Measurements from ENCODE around the gene RGMA. TPM values are rescaled to one million over a fixed set of nuclear protein-coding genes. Genes with fewer than 3 reads are reported as not detected.

Gene RGMA
- total RNA-seq, 1 experiment from 2014 or later = 41.4 TPM

GRCh38 chr15:93072411-93073394 lies 16.3 kb downstream of the RGMA start:
- Histone ChIP-seq H3K4me2 (ENCODE audit: insufficient read depth, insufficient read length, low read length) (peak overlapping the region; percentile 52), H3K23me2 (ENCODE audit: insufficient read length, low read depth, low read length, poor library complexity, severe bottlenecking) (peaks cover 19% of the 10 kb centered on the region), H4K91ac (ENCODE audit: insufficient read length, low read depth, low read length) (no peak overlapping the region), H2BK12ac (ENCODE audit: insufficient read length, low read depth, low read length) (no peak overlapping the region), H4K5ac (ENCODE audit: insufficient read length, low read depth, low read length) (no peak overlapping the region), H3K4ac (ENCODE audit: low read depth, low read length) (no peak overlapping the region), H2AK5ac (ENCODE audit: insufficient read length, low read length) (no peak overlapping the region), H3K27me3 (ENCODE audit: insufficient read depth, low read length) (no peaks in the 10 kb centered on the region; the same call in 1 of the 2 replicates), H3K27ac (ENCODE audit: insufficient read length, low read depth, low read length) (no peak overlapping the region), H3K56ac (ENCODE audit: insufficient read length, low read depth, low read length) (no peak overlapping the region), H3K18ac (ENCODE audit: insufficient read length, low read depth, low read length) (no peak overlapping the region), H4K20me1 (ENCODE audit: control insufficient read depth, insufficient read depth, insufficient read length) (no peaks in the 10 kb centered on the region), H3K79me2 (ENCODE audit: insufficient read depth, low read length) (peaks cover 22% of the 10 kb centered on the region; the same call in 1 of the 2 replicates), H3K9ac (ENCODE audit: extremely low read depth, insufficient read length, low read length) (peak overlapping the region; percentile 84), H3K23ac (ENCODE audit: insufficient read length, low read depth, low read length) (no peak overlapping the region), H2AFZ (ENCODE audit: low read length) (no peak overlapping the region), H2BK20ac (ENCODE audit: low read depth, low read length, poor library complexity, severe bottlenecking) (no peak overlapping the region), H3T11ph (ENCODE audit: low read length) (no peak overlapping the region), H3K4me1 (ENCODE audit: insufficient read depth, low read length) (peaks cover 8% of the 10 kb centered on the region; the same call in 1 of the 2 replicates), H3K9me3 (ENCODE audit: control insufficient read depth, low read depth, low read length) (no peaks in the 10 kb centered on the region), H3K79me1 (ENCODE audit: insufficient read depth, low read depth, low read length, poor library complexity, severe bottlenecking) (peaks cover 5% of the 10 kb centered on the region), H4K8ac (replicated peaks; ENCODE audit: insufficient read length, low read depth, low read length) (no peak overlapping the region), H2BK5ac (ENCODE audit: insufficient read length, low read length) (no peak overlapping the region), H2BK15ac (ENCODE audit: low read depth, low read length) (no peak overlapping the region), H3K14ac (ENCODE audit: insufficient read depth, low read length) (peak overlapping the region; percentile 69; the same call in 1 of the 2 replicates), H2BK120ac (ENCODE audit: low read depth, low read length, poor library complexity, severe bottlenecking) (no peak overlapping the region)
- Mint-ChIP-seq H3K9me3 (no peaks in the 10 kb centered on the region; a peak in 1 of 5 replicates), H3K4me3 (peak overlapping the region; percentile 87 to 98), H3K36me3 (ENCODE audit: insufficient read depth in 1 of 3, low read depth in 3 of 3) (peaks cover 12 to 40% (median 21%) of the 10 kb centered on the region in 3 experiments), H3K27me3 (ENCODE audit: low read depth) (peaks cover 32% of the 10 kb centered on the region), H3K27ac (peak overlapping the region; percentile 82 to 99 (median 96); a peak in 6 of 7 replicates), H3K4me1 (peaks cover 62 to 68% of the 10 kb centered on the region in 2 experiments)
- WGBS (ENCODE audit: extremely low coverage, insufficient read length, low lambda C conversion rate) = no CpG with 5 or more reads among the region's 96 CpGs
- peak; percentile 86 for DNase-seq
- no peak for TF ChIP-seq CTCF (conservative IDR thresholded peaks at IDR 0.05)

Measured in H9 (cell line).